GM21515 (cell line): ENCODE data around the gene TBC1D1.

Source experiments
- ATAC-seq: cut with Tn5 transposase; IDR thresholded peaks from one replicate; pipeline ENCODE4 v1.9.1; 2021; ENCODE audit not compliant: unreplicated experiment

The TBC1D1 gene

GRCh38 chr4:37885496-37885895 lies 5.4 kb upstream of the TBC1D1 start:
- no peak for ATAC-seq

GRCh38 chr4:37889849-37890800 lies 759 bp upstream of the TBC1D1 start:
- ATAC-seq, result peak; percentile 5

GRCh38 chr4:37891260-37892159 lies 626 bp downstream of the TBC1D1 start:
- ATAC-seq, result peak; percentile 53

- peak; percentile 49 for ATAC-seq
These were observed 1.8 kb downstream of the TBC1D1 start for GRCh38 chr4:37892641-37893040.

GRCh38 chr4:37893164-37893563 lies 2.3 kb downstream of the TBC1D1 start:
- ATAC-seq, result no peak

GRCh38 chr4:37895271-37895670 lies 4.4 kb downstream of the TBC1D1 start:
- ATAC-seq, result no peak

GRCh38 chr4:37896206-37896860 lies 5.4 kb downstream of the TBC1D1 start:
- no peak for ATAC-seq

- no peak for ATAC-seq
These were observed 11.3 kb downstream of the TBC1D1 start for GRCh38 chr4:37902212-37902611.

GRCh38 chr4:37902738-37903693 lies 12.1 kb downstream of the TBC1D1 start:
- ATAC-seq, result no peak

- ATAC-seq, result no peak
These were observed 13.0 kb downstream of the TBC1D1 start for GRCh38 chr4:37903901-37904300.

- no peak for ATAC-seq
These were observed 13.9 kb downstream of the TBC1D1 start for GRCh38 chr4:37904824-37905223.

- no peak for ATAC-seq
These were observed 14.8 kb downstream of the TBC1D1 start for GRCh38 chr4:37905533-37906169.

- no peak for ATAC-seq
These were observed 17.8 kb downstream of the TBC1D1 start for GRCh38 chr4:37908488-37909331.

GRCh38 chr4:37909332-37910090 lies 18.6 kb downstream of the TBC1D1 start:
- ATAC-seq, result no peak

- ATAC-seq, result no peak
These were observed 19.2 kb downstream of the TBC1D1 start for GRCh38 chr4:37910091-37910486.

- ATAC-seq, result no peak
These were observed 23.7 kb downstream of the TBC1D1 start for GRCh38 chr4:37914539-37914938.

- ATAC-seq, result no peak
These were observed 26.5 kb downstream of the TBC1D1 start for GRCh38 chr4:37917388-37917787.

- no peak for ATAC-seq
These were observed 27.8 kb downstream of the TBC1D1 start for GRCh38 chr4:37918653-37919052.
